H1 (cell line): ENCODE data around the gene ZMPSTE24. TPM values are rescaled to one million over a fixed set of nuclear protein-coding genes. Genes with fewer than 3 reads are reported as not detected.

Experiments
- CTCF ChIA-PET: fragments of 300-600 bp; sonication (Branson Sonifier 250); formaldehyde crosslinking; loops from one replicate; lab custom pipeline; 2021; ENCODE audit not compliant: partially characterized antibody; lab: Charles Lee
- POLR2A ChIA-PET: fragments of 300-600 bp; sonication (Branson Sonifier 250); formaldehyde crosslinking; loops from one replicate; lab custom pipeline; 2021; ENCODE audit warnings: inconsistent platforms; ENCODE audit not compliant: partially characterized antibody; lab: Charles Lee
- DNase-seq, 2 experiments: peaks; one replicate each; pipeline versions ENCODE4 v3.0.0 to v3.0.0-alpha.2; 2010 to 2022; ENCODE audit warnings: low spot score in 2 of 2, low read depth in 1 of 2, mixed read lengths in 1 of 2
- FAIRE-seq: peaks from 2 replicates; lab custom pipeline; 2011; peaks lifted over from hg19 to GRCh38; lab: Jason Lieb, UNC
- H2AFZ ChIP-seq: 2 replicates; pipeline ENCODE4 v1.8.1; 2012; ENCODE audit warnings: low read length, inconsistent platforms
- H2AK5ac ChIP-seq: 2 replicates; pipeline ENCODE4 v1.6.1; 2013; ENCODE audit warnings: low read depth, low read length
- H2BK120ac ChIP-seq: replicated peaks from 2 replicates; pipeline ENCODE3; 2013; ENCODE audit warnings: low read depth, low read length, inconsistent platforms
- H2BK12ac ChIP-seq: 2 replicates; pipeline ENCODE4 v1.6.1; 2013; ENCODE audit warnings: low read depth, low read length
- H2BK15ac ChIP-seq: 2 replicates; pipeline ENCODE4 v1.6.1; 2013; ENCODE audit warnings: low read length
- H2BK20ac ChIP-seq: 2 replicates; pipeline ENCODE4 v1.6.1; 2013; ENCODE audit warnings: low read length
- H2BK5ac ChIP-seq: 2 replicates; pipeline ENCODE4 v1.6.1; 2013; ENCODE audit warnings: low read depth, low read length
- H3K14ac ChIP-seq: 2 replicates; pipeline ENCODE4 v1.6.1; 2013; ENCODE audit warnings: inconsistent platforms; ENCODE audit not compliant: insufficient read length
- H3K18ac ChIP-seq: 2 replicates; pipeline ENCODE4 v1.6.1; 2013; ENCODE audit warnings: low read length; ENCODE audit errors: extremely low read depth
- H3K23ac ChIP-seq: 2 replicates; pipeline ENCODE4 v1.6.1; 2013; ENCODE audit warnings: inconsistent platforms; ENCODE audit not compliant: insufficient read length
- H3K23me2 ChIP-seq: 2 replicates; pipeline ENCODE4 v1.6.1; 2013; ENCODE audit warnings: low read depth, low read length
- H3K27ac ChIP-seq: 2 replicates; pipeline ENCODE4 v1.6.1; 2011; ENCODE audit warnings: low read depth, low read length, inconsistent platforms
- H3K27me3 ChIP-seq, 4 experiments: replicated peaks in 1 of 4; 1 replicate in 1 of 4; 2 replicates in 3 of 4; pipeline versions ENCODE4 v1.6.1 to v1.8.1; 2011 to 2013; ENCODE audit warnings: low read length in 3 of 4, mild to moderate bottlenecking in 3 of 4, inconsistent platforms in 2 of 4, mixed read lengths in 2 of 4, moderate library complexity in 1 of 4; ENCODE audit not compliant: control insufficient read depth in 3 of 4, insufficient read depth in 3 of 4; ENCODE audit errors: extremely low read depth in 1 of 4
- H3K36me3 ChIP-seq, 4 experiments: 2 replicates each; pipeline versions ENCODE4 v1.6.1 to v1.8.1; 2011 to 2013; ENCODE audit warnings: mild to moderate bottlenecking in 4 of 4, low read length in 3 of 4, moderate library complexity in 2 of 4, control low read depth in 1 of 4, inconsistent platforms in 1 of 4; ENCODE audit not compliant: insufficient read depth in 4 of 4, control insufficient read depth in 2 of 4
- H3K4ac ChIP-seq: replicated peaks from 2 replicates; pipeline ENCODE3; 2013; ENCODE audit warnings: low read length, low read depth, mixed read lengths, inconsistent platforms; ENCODE audit not compliant: insufficient read length
- H3K4me1 ChIP-seq, 4 experiments: replicated peaks in 1 of 4; 1 replicate in 1 of 4; 2 replicates in 3 of 4; pipeline versions ENCODE4 v1.6.1 to v1.8.1; 2011 to 2013; ENCODE audit warnings: low read length in 3 of 4, inconsistent platforms in 2 of 4, mixed read lengths in 1 of 4; ENCODE audit not compliant: insufficient read depth in 4 of 4, control insufficient read depth in 3 of 4
- H3K4me2 ChIP-seq, 2 experiments: 2 replicates each; pipeline versions ENCODE4 v1.6.1 to v1.8.1; 2011 to 2013; ENCODE audit warnings: low read depth in 2 of 2, low read length in 2 of 2, control low read depth in 1 of 2, inconsistent platforms in 1 of 2, mild to moderate bottlenecking in 1 of 2; ENCODE audit not compliant: insufficient read depth in 1 of 2
- H3K4me3 ChIP-seq, 4 experiments: fragments of 200-600, 300-600 bp in 1 of 4; sonication (generic), shearing (Covaris generic), sonication (Bioruptor Twin) in 1 of 4; 2 replicates each; pipeline versions ENCODE4 v1.5.1 to v1.8.1; 2011 to 2016; ENCODE audit warnings: low read length in 4 of 4, low read depth in 3 of 4, control low read depth in 2 of 4, inconsistent platforms in 2 of 4, mild to moderate bottlenecking in 2 of 4, mixed read lengths in 1 of 4, moderate library complexity in 1 of 4; ENCODE audit not compliant: insufficient read depth in 2 of 4; ENCODE audit errors: extremely low read depth in 1 of 4
- H3K56ac ChIP-seq: replicated peaks from 2 replicates; pipeline ENCODE3; 2013; ENCODE audit warnings: low read depth, mild to moderate bottlenecking, mixed read lengths, low read length, inconsistent platforms; ENCODE audit not compliant: insufficient read length
- H3K79me1 ChIP-seq: 2 replicates; pipeline ENCODE4 v1.6.1; 2013; ENCODE audit warnings: low read depth, low read length, control low read depth
- H3K79me2 ChIP-seq, 2 experiments: 2 replicates each; pipeline versions ENCODE4 v1.6.1 to v1.8.1; 2012 to 2013; ENCODE audit warnings: low read length in 2 of 2, mild to moderate bottlenecking in 2 of 2, inconsistent platforms in 1 of 2; ENCODE audit not compliant: insufficient read depth in 2 of 2, control insufficient read depth in 1 of 2
- H3K9ac ChIP-seq, 4 experiments: replicated peaks in 1 of 4; 1 replicate in 1 of 4; 2 replicates in 3 of 4; pipeline versions ENCODE4 v1.6.1 to v1.8.1; 2011 to 2013; ENCODE audit warnings: low read depth in 3 of 4, low read length in 3 of 4, control low read depth in 2 of 4, mild to moderate bottlenecking in 2 of 4, moderate library complexity in 2 of 4, inconsistent platforms in 1 of 4; ENCODE audit errors: extremely low read depth in 1 of 4
- H3K9me3 ChIP-seq, 2 experiments: 2 replicates each; pipeline versions ENCODE4 v1.6.1 to v1.8.1; 2012 to 2013; ENCODE audit warnings: mild to moderate bottlenecking in 2 of 2, moderate library complexity in 2 of 2, control low read depth in 1 of 2, inconsistent platforms in 1 of 2, low read depth in 1 of 2, low read length in 1 of 2, mixed read lengths in 1 of 2; ENCODE audit not compliant: insufficient read depth in 2 of 2
- H4K20me1 ChIP-seq, 2 experiments: replicated peaks in 1 of 2; 2 replicates each; pipeline versions ENCODE3 to v1.8.1; 2011 to 2013; ENCODE audit warnings: inconsistent platforms in 2 of 2, low read length in 2 of 2, mild to moderate bottlenecking in 1 of 2; ENCODE audit not compliant: insufficient read depth in 2 of 2, control insufficient read depth in 1 of 2
- H4K5ac ChIP-seq: 2 replicates; pipeline ENCODE4 v1.6.1; 2013; ENCODE audit warnings: low read length, low read depth, mixed read lengths, inconsistent platforms; ENCODE audit not compliant: insufficient read length
- H4K8ac ChIP-seq: 2 replicates; pipeline ENCODE4 v1.8.0; 2013; ENCODE audit warnings: mild to moderate bottlenecking, moderate library complexity, low read length, inconsistent platforms; ENCODE audit not compliant: insufficient read depth; ENCODE audit errors: extremely low read depth
- H4K91ac ChIP-seq: replicated peaks from 2 replicates; pipeline ENCODE3; 2013; ENCODE audit warnings: low read length, mixed read lengths, inconsistent platforms; ENCODE audit not compliant: insufficient read length
- ATF3 ChIP-seq: IDR thresholded peaks from 2 replicates; pipeline ENCODE4 v1.6.1; 2011; ENCODE audit warnings: low read depth, mild to moderate bottlenecking, low read length; ENCODE audit not compliant: insufficient read depth
- CHD1 ChIP-seq: IDR thresholded peaks from 2 replicates; pipeline ENCODE4 v1.6.1; 2012; ENCODE audit warnings: low read depth, low read length, improper control_type of control experiment
- FOSL1 ChIP-seq: IDR thresholded peaks from 2 replicates; pipeline ENCODE4 v1.6.1; 2011; ENCODE audit warnings: mild to moderate bottlenecking, low read depth, low read length, moderate library complexity; ENCODE audit not compliant: insufficient read depth
- GABPA ChIP-seq: IDR thresholded peaks from 2 replicates; pipeline ENCODE4 v1.6.1; 2011; ENCODE audit warnings: mild to moderate bottlenecking, low read length, moderate library complexity, borderline replicate concordance; ENCODE audit not compliant: insufficient read depth
- TAF1 ChIP-seq: IDR thresholded peaks from 2 replicates; pipeline ENCODE4 v1.6.1; 2011; ENCODE audit warnings: mild to moderate bottlenecking, low read depth, low read length
- WGBS, 2 experiments: shearing (Covaris generic) in 1 of 2; methylation state at CpG; one replicate each; pipeline versions ENCODE4 v1.1.6 to v1.1.7; 2013 to 2015; ENCODE audit warnings: low lambda C conversion rate in 2 of 2, mixed read lengths in 2 of 2, inconsistent platforms in 1 of 2, low coverage in 1 of 2, missing lambda C conversion rate in 1 of 2; ENCODE audit not compliant: insufficient replicate concordance in 2 of 2, insufficient coverage in 1 of 2, insufficient read length in 1 of 2; ENCODE audit errors: extremely low coverage in 1 of 2, missing lambda C conversion rate in 1 of 2; 5-methylcytosine and 5-hydroxymethylcytosine counted together
- polyA plus RNA-seq, 7 experiments: library from polyadenylated mRNA; depleted of rRNA in 3 of 7; stranded (reverse) in 5 of 7; unstranded in 2 of 7; fragments of >200 nt in 5 of 7; fragments of 200-250 nt in 2 of 7; gene quantifications; 1 replicate in 5 of 7; 2 replicates in 1 of 7; 4 replicates in 1 of 7; pipeline versions ENCODE4 v1.2.1 to v1.2.3, GENCODE V29; 2011 to 2013; ENCODE audit warnings: missing spikeins in 2 of 7, mixed read lengths in 2 of 7
- total RNA-seq: library from RNA; stranded (reverse); fragmentation: NEBNext Ultra II Directional; extraction: Animal tissue kit (Norgen Biotek cat#: 25700); gene quantifications from 2 replicates; pipeline ENCODE4 v1.2.1, GENCODE V29; 2021
- TF ChIP-seq, protein P1 (sequence below): IDR thresholded peaks from 2 replicates; pipeline ENCODE4 v1.6.1; 2011; ENCODE audit warnings: low read length, improper control_type of control experiment

The ZMPSTE24 gene
- total and polyA plus RNA-seq, 2 of the 8 experiments (the other 6 are each of a cell fraction or from before 2014, with no cell fraction given) = 12.7 to 42.9 TPM

GRCh38 chr1:40301066-40301465 lies 43.0 kb downstream of the ZMPSTE24 start:
- H3K36me3 ChIP-seq = no peaks in the 10 kb centered on the region
- H3K79me2 ChIP-seq = no peaks in the 10 kb centered on the region
- no peak overlapping the region for H3K4me2 ChIP-seq
- peaks cover 0 to 5% (median 0%) of the 10 kb centered on the region in 4 experiments; a peak in 5 of 7 replicates for H3K4me1 ChIP-seq
- no peak overlapping the region for H2AFZ ChIP-seq
- no peak overlapping the region for H3K56ac ChIP-seq
- H3K23ac ChIP-seq = no peak overlapping the region
- no peak overlapping the region for H3K14ac ChIP-seq
- H2BK15ac ChIP-seq = no peak overlapping the region
- ChIA-PET POLR2A (no interaction called here), CTCF (interaction anchor here (0.7 to 1.2 kb wide), 4 partner anchors 10 to 1954 kb away, joined by 3 read pairs; no protein-coding TSS in a partner anchor)
- H4K91ac ChIP-seq = no peak overlapping the region
- no peaks in the 10 kb centered on the region for H3K9me3 ChIP-seq
- H3K4ac ChIP-seq = no peak overlapping the region
- no peak overlapping the region for H3K4me3 ChIP-seq
- no peak overlapping the region for H2BK12ac ChIP-seq
- H2BK20ac ChIP-seq = no peak overlapping the region
- H4K8ac ChIP-seq = no peak overlapping the region
- H3K18ac ChIP-seq = no peak overlapping the region
- H2BK5ac ChIP-seq = no peak overlapping the region
- FAIRE-seq (no peak), DNase-seq (no peak)
- no peak overlapping the region for H2AK5ac ChIP-seq
- H3K27me3 ChIP-seq = peaks cover 0 to 17% (median 8%) of the 10 kb centered on the region in 4 experiments; a peak in 4 of 7 replicates
- H2BK120ac ChIP-seq = no peak overlapping the region
- H4K20me1 ChIP-seq = no peaks in the 10 kb centered on the region
- H3K9ac ChIP-seq = no peak overlapping the region
- no peak overlapping the region for H3K27ac ChIP-seq
- no peaks in the 10 kb centered on the region for H3K23me2 ChIP-seq
- no peaks in the 10 kb centered on the region for H3K79me1 ChIP-seq
- WGBS, 2 experiments = 89% methylated on average over 10 of the region's 10 CpGs; no CpG with 5 or more reads in 1 of the 2 experiments
- H4K5ac ChIP-seq = no peak overlapping the region
- TF ChIP-seq GABPA = no peak
- TF ChIP-seq CHD1 = no peak
- no peak for TF ChIP-seq ATF3
- TF ChIP-seq FOSL1 = no peak
- TF ChIP-seq TAF1 = no peak
- TF ChIP-seq, protein P1, sequence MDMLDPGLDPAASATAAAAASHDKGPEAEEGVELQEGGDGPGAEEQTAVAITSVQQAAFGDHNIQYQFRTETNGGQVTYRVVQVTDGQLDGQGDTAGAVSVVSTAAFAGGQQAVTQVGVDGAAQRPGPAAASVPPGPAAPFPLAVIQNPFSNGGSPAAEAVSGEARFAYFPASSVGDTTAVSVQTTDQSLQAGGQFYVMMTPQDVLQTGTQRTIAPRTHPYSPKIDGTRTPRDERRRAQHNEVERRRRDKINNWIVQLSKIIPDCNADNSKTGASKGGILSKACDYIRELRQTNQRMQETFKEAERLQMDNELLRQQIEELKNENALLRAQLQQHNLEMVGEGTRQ = no peak
